Ishikawa (cell line): ENCODE measurements around the gene EXOC4.

ENCODE experiments used
- CEBPB ChIP-seq: IDR thresholded peaks from 2 replicates; pipeline ENCODE4 v1.6.1; 2012
- CREB1 ChIP-seq: IDR thresholded peaks from 2 replicates; pipeline ENCODE4 v1.6.1; 2012; ENCODE audit warnings: low read depth
- EGR1 ChIP-seq: IDR thresholded peaks from 2 replicates; pipeline ENCODE4 v1.6.1; 2012
- EP300 ChIP-seq: IDR thresholded peaks from 2 replicates; pipeline ENCODE4 v1.6.1; 2012; ENCODE audit warnings: borderline replicate concordance
- FOXM1 ChIP-seq: IDR thresholded peaks from 2 replicates; pipeline ENCODE4 v1.6.1; 2012; ENCODE audit warnings: low read depth, borderline replicate concordance
- NFIC ChIP-seq: IDR thresholded peaks from 2 replicates; pipeline ENCODE4 v1.6.1; 2012
- RAD21 ChIP-seq: IDR thresholded peaks from 2 replicates; pipeline ENCODE4 v1.6.1; 2012; ENCODE audit warnings: low read depth
- TAF1 ChIP-seq: IDR thresholded peaks from 2 replicates; pipeline ENCODE4 v1.6.1; 2012; ENCODE audit warnings: low read depth, mild to moderate bottlenecking
- TCF12 ChIP-seq: IDR thresholded peaks from 2 replicates; pipeline ENCODE4 v1.6.1; 2012; ENCODE audit warnings: low read depth
- TEAD4 ChIP-seq: IDR thresholded peaks from 2 replicates; pipeline ENCODE4 v1.6.1; 2012
- YY1 ChIP-seq: IDR thresholded peaks from 2 replicates; pipeline ENCODE4 v1.6.1; 2012; ENCODE audit warnings: low read depth
- ZBTB7A ChIP-seq: IDR thresholded peaks from 2 replicates; pipeline ENCODE4 v1.6.1; 2012; ENCODE audit warnings: low read depth
- TF ChIP-seq, protein P1 (sequence below): IDR thresholded peaks from 2 replicates; pipeline ENCODE4 v1.6.1; 2012
- TF ChIP-seq, protein P2 (sequence below): IDR thresholded peaks from 2 replicates; pipeline ENCODE4 v1.6.1; 2012
- TF ChIP-seq, protein P3 (sequence below): IDR thresholded peaks from 2 replicates; pipeline ENCODE4 v1.6.1; 2012; ENCODE audit warnings: low read depth, mild to moderate bottlenecking

Gene EXOC4

DNA sequence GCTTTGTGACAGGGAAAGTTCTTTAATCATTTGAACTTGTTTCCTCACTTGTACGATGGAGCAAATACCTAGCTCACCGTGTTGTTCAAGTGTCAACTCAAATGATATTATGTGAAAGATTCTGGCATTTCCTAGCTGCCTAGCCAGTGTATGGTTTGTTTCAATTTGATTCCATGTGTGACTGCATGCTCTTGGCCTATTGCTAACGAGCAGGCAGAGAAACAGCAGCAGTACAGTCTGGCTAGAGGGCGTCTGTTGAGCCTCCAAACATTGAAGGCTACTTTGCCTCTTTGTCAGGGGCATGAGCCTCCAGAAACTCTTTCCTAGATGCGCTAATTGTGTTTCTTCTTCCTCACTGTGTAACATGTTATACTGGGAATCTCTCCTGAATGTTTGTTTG, 417.4 kb downstream of the EXOC4 start:
- TF ChIP-seq CREB1: no peak
- no peak for TF ChIP-seq NFIC
- no peak for TF ChIP-seq TAF1
- TF ChIP-seq, protein P1, sequence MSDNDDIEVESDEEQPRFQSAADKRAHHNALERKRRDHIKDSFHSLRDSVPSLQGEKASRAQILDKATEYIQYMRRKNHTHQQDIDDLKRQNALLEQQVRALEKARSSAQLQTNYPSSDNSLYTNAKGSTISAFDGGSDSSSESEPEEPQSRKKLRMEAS: no peak
- TF ChIP-seq YY1: no peak
- no peak for TF ChIP-seq EP300
- TF ChIP-seq TCF12: no peak

DNA sequence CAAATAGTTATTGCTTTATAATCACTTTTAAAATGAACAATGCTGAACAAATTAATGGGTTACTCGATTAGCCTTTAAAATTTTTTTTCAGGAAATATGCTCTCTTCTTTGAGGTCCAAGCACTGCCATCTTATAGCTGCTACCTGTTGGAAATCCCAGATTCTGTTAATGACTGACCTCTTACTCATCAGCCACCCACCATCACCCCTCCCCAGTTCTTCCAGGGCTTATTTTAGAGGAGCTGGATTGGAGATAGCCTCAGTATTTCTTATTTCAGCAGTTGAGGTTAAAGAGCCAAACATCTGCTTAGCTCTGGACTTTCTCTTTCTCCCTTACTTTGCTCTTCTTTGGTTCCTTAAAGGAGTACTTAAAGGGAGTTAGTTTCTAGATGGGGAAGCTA, 420.0 kb downstream of the EXOC4 start:
- TF ChIP-seq TAF1: no peak
- TF ChIP-seq CEBPB: no peak
- no peak for TF ChIP-seq RAD21
- no peak for TF ChIP-seq EP300
- TF ChIP-seq, protein P2, sequence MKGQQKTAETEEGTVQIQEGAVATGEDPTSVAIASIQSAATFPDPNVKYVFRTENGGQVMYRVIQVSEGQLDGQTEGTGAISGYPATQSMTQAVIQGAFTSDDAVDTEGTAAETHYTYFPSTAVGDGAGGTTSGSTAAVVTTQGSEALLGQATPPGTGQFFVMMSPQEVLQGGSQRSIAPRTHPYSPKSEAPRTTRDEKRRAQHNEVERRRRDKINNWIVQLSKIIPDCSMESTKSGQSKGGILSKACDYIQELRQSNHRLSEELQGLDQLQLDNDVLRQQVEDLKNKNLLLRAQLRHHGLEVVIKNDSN: no peak
- TF ChIP-seq, protein P1: no peak
- no peak for TF ChIP-seq YY1
- no peak for TF ChIP-seq NFIC
- no peak for TF ChIP-seq ZBTB7A
- no peak for TF ChIP-seq TCF12
- no peak for TF ChIP-seq EGR1
- no peak for TF ChIP-seq FOXM1
- TF ChIP-seq CREB1: no peak

DNA sequence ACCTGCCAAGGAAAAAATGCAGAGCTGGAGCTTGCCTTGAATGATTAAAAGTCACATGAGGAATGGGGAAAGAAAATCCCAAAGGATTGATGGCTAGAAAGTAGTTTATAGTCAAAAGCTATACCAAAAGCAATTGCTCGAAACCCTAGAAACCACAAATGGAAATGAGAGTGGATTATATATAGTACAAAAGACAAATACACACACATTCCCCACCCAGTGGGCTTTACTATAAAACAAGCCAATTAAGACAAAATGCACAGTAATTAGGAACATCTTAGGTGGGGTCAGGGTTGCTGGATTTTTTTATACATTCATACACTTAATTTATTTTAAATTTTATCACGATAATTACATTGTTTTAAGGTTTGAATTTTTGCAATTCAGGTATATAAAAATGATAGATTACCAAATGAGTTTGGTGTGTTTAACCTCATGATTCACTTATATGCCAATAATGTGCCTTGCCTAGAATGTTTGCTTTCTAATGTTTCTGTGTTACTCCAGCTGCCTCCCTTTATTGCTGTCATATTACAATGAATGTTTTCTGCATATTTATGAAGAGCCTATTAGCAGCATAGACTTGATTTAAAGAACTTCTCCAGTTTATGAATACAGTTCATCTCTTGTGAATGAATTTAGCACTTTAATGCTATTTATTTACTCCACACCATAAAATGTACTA, 421.3 kb downstream of the EXOC4 start:
- TF ChIP-seq TAF1: no peak
- TF ChIP-seq, protein P1: no peak
- TF ChIP-seq RAD21: no peak
- no peak for TF ChIP-seq YY1
- TF ChIP-seq, protein P3, sequence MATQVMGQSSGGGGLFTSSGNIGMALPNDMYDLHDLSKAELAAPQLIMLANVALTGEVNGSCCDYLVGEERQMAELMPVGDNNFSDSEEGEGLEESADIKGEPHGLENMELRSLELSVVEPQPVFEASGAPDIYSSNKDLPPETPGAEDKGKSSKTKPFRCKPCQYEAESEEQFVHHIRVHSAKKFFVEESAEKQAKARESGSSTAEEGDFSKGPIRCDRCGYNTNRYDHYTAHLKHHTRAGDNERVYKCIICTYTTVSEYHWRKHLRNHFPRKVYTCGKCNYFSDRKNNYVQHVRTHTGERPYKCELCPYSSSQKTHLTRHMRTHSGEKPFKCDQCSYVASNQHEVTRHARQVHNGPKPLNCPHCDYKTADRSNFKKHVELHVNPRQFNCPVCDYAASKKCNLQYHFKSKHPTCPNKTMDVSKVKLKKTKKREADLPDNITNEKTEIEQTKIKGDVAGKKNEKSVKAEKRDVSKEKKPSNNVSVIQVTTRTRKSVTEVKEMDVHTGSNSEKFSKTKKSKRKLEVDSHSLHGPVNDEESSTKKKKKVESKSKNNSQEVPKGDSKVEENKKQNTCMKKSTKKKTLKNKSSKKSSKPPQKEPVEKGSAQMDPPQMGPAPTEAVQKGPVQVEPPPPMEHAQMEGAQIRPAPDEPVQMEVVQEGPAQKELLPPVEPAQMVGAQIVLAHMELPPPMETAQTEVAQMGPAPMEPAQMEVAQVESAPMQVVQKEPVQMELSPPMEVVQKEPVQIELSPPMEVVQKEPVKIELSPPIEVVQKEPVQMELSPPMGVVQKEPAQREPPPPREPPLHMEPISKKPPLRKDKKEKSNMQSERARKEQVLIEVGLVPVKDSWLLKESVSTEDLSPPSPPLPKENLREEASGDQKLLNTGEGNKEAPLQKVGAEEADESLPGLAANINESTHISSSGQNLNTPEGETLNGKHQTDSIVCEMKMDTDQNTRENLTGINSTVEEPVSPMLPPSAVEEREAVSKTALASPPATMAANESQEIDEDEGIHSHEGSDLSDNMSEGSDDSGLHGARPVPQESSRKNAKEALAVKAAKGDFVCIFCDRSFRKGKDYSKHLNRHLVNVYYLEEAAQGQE: no peak

DNA sequence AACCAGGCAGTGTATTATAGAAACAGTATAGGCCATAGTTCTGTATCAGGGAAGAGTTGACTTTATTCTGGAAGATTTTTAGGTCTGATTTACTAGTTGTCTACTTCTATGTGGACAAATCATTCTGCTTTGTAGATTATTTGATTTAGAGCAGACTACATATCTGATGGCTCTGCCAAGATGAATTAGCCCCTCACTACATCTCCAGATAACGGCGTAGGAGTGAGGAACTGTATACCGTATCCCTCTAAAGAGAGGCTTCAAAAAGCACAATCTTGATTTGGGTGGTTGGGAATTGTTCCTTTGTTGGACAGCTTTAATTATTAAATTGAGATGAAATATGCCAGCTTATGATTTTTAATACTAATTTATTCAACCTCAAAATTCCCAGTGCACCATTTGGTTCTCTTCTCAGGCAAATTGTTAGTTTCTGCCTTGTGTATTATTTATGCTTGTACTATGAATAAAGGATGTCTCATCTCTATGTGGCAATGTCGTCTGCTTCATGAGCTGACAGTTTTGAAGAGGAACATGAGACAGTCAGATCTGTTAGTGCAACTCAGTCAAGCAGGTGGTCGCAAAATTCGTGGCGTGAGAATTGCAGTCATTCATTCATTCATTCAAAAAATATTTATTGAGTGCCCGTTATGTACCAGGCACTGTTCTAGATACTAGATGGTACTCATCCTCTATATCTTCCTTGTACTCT, 422.8 kb downstream of the EXOC4 start:
- TF ChIP-seq, protein P3: no peak
- TF ChIP-seq RAD21 (no peak), EGR1 (no peak), TEAD4 (no peak), YY1 (no peak), NFIC (no peak)
- TF ChIP-seq, protein P2: no peak

DNA sequence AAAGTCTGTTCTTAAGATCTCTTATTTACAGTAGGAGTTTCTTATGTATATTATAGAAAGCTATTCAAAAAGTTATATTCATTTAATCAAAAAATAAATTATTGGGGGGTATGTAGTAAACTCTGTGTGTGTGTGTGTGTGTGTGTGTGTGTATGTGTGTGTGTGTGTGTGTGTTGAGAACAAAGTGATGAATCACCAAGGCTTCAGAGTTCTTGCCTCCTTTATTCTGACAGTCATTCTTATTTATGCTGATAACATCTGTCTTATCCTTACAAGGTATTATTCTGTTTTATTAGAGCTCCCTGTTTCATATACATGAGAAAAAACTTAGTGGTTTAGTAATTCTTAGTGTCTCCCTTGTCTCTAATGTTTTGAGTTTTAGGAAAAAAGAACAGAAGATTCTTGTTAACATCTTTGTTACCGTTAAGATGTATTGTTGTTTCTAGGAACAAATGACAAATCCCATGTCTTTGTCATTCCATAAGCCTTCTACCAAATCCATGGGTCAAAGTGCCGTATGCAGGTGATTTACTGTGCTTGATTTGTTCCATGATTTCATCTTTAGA, 424.0 kb downstream of the EXOC4 start:
- TF ChIP-seq, protein P3: no peak
- TF ChIP-seq, protein P2: no peak
- TF ChIP-seq RAD21 (no peak), CREB1 (no peak), ZBTB7A (no peak), TEAD4 (no peak), CEBPB (no peak), TAF1 (no peak), EGR1 (no peak), NFIC (no peak), EP300 (no peak), YY1 (no peak)
- TF ChIP-seq, protein P1: no peak
